ENCODE data around the gene ZFAND6. TPM values are rescaled to one million over a fixed set of nuclear protein-coding genes. Genes with fewer than 3 reads are reported as not detected.
A peak's percentile ranks its signal among the peaks of the same experiment; 100 is the strongest.

Gene ZFAND6
- total RNA-seq, 1 experiment from 2014 or later: 41.4 TPM

DNA sequence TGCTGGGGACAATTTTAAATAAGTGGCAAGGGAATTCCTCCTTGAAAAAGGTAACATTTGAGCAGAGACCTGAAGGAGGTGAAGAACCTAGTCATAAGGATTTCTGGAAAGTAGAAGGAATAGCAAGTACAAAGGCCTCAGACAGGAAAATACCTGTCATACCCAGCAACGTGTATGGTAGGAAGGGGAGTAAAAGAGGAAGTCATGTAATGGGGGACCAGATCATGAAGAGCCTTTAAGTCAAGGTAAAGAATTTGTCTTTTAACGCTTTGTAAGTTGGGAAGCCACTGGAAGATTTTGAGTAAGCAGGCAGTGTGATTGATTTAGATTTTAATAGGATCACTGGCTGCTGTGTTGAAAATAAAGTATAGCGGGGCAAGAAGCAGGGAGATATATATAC lies 49.9 kb downstream of the ZFAND6 start:
- DNase-seq (ENCODE audit: low spot score): no peak
- Histone ChIP-seq H3K36me3 (ENCODE audit: insufficient read depth, low read length, poor library complexity, severe bottlenecking) (no peaks in the 10 kb centered on the region), H3K4me1 (ENCODE audit: insufficient read depth, low read length, poor library complexity, severe bottlenecking) (no peaks in the 10 kb centered on the region), H3K27me3 (replicated peaks; ENCODE audit: insufficient read depth, low read depth, low read length, poor library complexity) (no peaks in the 10 kb centered on the region), H3K4me3 (ENCODE audit: low read depth, low read length, poor library complexity, severe bottlenecking) (no peak overlapping the region), H3K9me3 (ENCODE audit: low read depth, low read length, poor library complexity, severe bottlenecking) (no peaks in the 10 kb centered on the region), H3K27ac (ENCODE audit: low read depth, low read length, poor library complexity, severe bottlenecking) (no peak overlapping the region)
- TF ChIP-seq EZH2 (IDR thresholded peaks at IDR 0.05; ENCODE audit: borderline replicate concordance, low read depth, low read length, poor library complexity, severe bottlenecking): no peak
- TF ChIP-seq, protein P1, sequence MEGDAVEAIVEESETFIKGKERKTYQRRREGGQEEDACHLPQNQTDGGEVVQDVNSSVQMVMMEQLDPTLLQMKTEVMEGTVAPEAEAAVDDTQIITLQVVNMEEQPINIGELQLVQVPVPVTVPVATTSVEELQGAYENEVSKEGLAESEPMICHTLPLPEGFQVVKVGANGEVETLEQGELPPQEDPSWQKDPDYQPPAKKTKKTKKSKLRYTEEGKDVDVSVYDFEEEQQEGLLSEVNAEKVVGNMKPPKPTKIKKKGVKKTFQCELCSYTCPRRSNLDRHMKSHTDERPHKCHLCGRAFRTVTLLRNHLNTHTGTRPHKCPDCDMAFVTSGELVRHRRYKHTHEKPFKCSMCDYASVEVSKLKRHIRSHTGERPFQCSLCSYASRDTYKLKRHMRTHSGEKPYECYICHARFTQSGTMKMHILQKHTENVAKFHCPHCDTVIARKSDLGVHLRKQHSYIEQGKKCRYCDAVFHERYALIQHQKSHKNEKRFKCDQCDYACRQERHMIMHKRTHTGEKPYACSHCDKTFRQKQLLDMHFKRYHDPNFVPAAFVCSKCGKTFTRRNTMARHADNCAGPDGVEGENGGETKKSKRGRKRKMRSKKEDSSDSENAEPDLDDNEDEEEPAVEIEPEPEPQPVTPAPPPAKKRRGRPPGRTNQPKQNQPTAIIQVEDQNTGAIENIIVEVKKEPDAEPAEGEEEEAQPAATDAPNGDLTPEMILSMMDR (conservative IDR thresholded peaks at IDR 0.05; ENCODE audit: low read depth, low read length): no peak
- POLR2A ChIA-PET (ENCODE audit: low non-redundant PET): no interaction called here
- CTCF ChIA-PET: no interaction called here
- intact Hi-C loops (cut with micrococcal nuclease; ENCODE audit: unreplicated experiment): no loop called here
- BruUV-seq (replicated peaks): no TSS peak

DNA sequence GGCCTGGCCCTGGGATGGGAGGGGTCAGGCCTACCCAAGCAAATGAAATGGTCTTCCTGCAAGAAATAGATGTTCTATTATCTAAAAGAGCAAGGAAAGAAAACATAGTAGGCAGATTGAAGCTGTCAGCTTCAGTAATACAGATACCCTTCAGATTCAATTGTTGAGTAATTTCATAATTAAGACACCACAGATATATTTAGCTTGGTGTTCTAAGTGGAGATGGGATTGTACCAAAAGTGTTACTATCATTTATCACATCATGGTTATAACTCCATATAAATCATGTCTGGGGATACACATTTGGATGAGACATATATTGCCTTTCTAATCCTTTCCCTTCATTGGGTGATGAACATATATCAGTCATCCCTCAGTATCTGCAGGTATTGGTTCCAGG lies 51.4 kb downstream of the ZFAND6 start:
- intact Hi-C loops (cut with micrococcal nuclease; ENCODE audit: unreplicated experiment): no loop called here
- no TSS peak for BruUV-seq (replicated peaks)
- H3K4me3 ChIP-seq (ENCODE audit: low read depth, low read length, poor library complexity, severe bottlenecking): no peak overlapping the region
- no peaks in the 10 kb centered on the region for H3K27me3 ChIP-seq (replicated peaks; ENCODE audit: insufficient read depth, low read depth, low read length, poor library complexity)
- no peak for DNase-seq (ENCODE audit: low spot score)
- H3K27ac ChIP-seq (ENCODE audit: low read depth, low read length, poor library complexity, severe bottlenecking): no peak overlapping the region
- CTCF ChIA-PET: no interaction called here
- TF ChIP-seq, protein P1 (conservative IDR thresholded peaks at IDR 0.05; ENCODE audit: low read depth, low read length): no peak
- TF ChIP-seq EZH2 (IDR thresholded peaks at IDR 0.05; ENCODE audit: borderline replicate concordance, low read depth, low read length, poor library complexity, severe bottlenecking): no peak
- no peaks in the 10 kb centered on the region for H3K36me3 ChIP-seq (ENCODE audit: insufficient read depth, low read length, poor library complexity, severe bottlenecking)
- POLR2A ChIA-PET (ENCODE audit: low non-redundant PET): interaction anchor here (0.5 kb wide), 1 partner anchor 54 kb away, joined by 7 read pairs; no protein-coding TSS in a partner anchor
- H3K4me1 ChIP-seq (ENCODE audit: insufficient read depth, low read length, poor library complexity, severe bottlenecking): no peaks in the 10 kb centered on the region
- H3K9me3 ChIP-seq (ENCODE audit: low read depth, low read length, poor library complexity, severe bottlenecking): no peaks in the 10 kb centered on the region

DNA sequence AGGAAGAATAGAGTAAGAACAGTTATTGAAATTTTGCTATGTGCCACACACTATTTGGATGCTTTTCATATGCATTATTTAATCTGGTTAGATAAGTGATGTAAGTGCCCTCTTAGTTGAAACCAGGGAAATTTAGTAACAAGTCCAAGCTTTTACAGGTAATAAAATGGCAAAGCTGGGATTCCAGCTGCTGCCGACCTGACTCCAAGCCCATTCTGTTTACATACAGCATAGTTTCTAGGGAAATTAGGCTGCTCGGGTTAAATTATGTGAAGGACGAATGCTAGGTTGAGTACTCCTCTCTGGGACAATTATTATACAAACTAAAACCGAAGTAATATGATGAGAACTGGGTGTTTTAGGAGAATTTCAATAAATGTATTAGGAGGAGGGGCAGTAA lies 54.6 kb downstream of the ZFAND6 start:
- Histone ChIP-seq H3K4me3 (ENCODE audit: low read depth, low read length, poor library complexity, severe bottlenecking) (no peak overlapping the region), H3K9me3 (ENCODE audit: low read depth, low read length, poor library complexity, severe bottlenecking) (no peaks in the 10 kb centered on the region), H3K27me3 (replicated peaks; ENCODE audit: insufficient read depth, low read depth, low read length, poor library complexity) (no peaks in the 10 kb centered on the region), H3K4me1 (ENCODE audit: insufficient read depth, low read length, poor library complexity, severe bottlenecking) (no peaks in the 10 kb centered on the region), H3K27ac (ENCODE audit: low read depth, low read length, poor library complexity, severe bottlenecking) (peak overlapping the region; percentile 10), H3K36me3 (ENCODE audit: insufficient read depth, low read length, poor library complexity, severe bottlenecking) (no peaks in the 10 kb centered on the region)
- BruUV-seq (replicated peaks): no TSS peak
- TF ChIP-seq EZH2 (IDR thresholded peaks at IDR 0.05; ENCODE audit: borderline replicate concordance, low read depth, low read length, poor library complexity, severe bottlenecking): no peak
- TF ChIP-seq, protein P1 (conservative IDR thresholded peaks at IDR 0.05; ENCODE audit: low read depth, low read length): no peak
- ChIA-PET POLR2A (ENCODE audit: low non-redundant PET) (no interaction called here), CTCF (no interaction called here)
- intact Hi-C loops (cut with micrococcal nuclease; ENCODE audit: unreplicated experiment): no loop called here
- no peak for DNase-seq (ENCODE audit: low spot score)

Data from A673 (cell line).